ENCODE measurements around the gene SIN3B. TPM values are rescaled to one million over a fixed set of nuclear protein-coding genes. Genes with fewer than 3 reads are reported as not detected.

SIN3B gene
- total and polyA plus RNA-seq, 2 donors from 2014 or later, result 12.2 to 62.0 TPM

- Histone ChIP-seq H3K36me3 (ENCODE audit: control insufficient read depth in 2 of 3, insufficient read depth in 3 of 3, low read length in 3 of 3) (peaks cover 4 to 46% (median 31%) of the 10 kb centered on the region in 3 donors), H3K9me3 (ENCODE audit: control insufficient read depth in 2 of 3, insufficient read depth in 1 of 3, low read length in 3 of 3) (no peaks in the 10 kb centered on the region), H3K27me3 (ENCODE audit: control insufficient read depth, insufficient read depth, low read length) (no peaks in the 10 kb centered on the region), H3K4me1 (ENCODE audit: control insufficient read depth in 2 of 3, insufficient read depth in 2 of 3, low read depth in 1 of 3, low read length in 3 of 3) (no peaks in the 10 kb centered on the region), H3K9ac (ENCODE audit: low read length in 3 of 3) (no peak overlapping the region), H3K4me3 (ENCODE audit: low read length in 3 of 3) (no peak overlapping the region), H3K27ac (ENCODE audit: low read depth in 2 of 2, low read length in 2 of 2) (no peak overlapping the region)
- intact Hi-C loops (cut with DNase I), result no loop called here
- DNase-seq, result no peak
- no peak for FAIRE-seq
- TF ChIP-seq CTCF (IDR thresholded peaks at IDR 0.05; ENCODE audit: borderline replicate concordance, extremely low read depth, insufficient read depth), result no peak
These were observed 17.7 kb downstream of the SIN3B start for GRCh38 chr19:16846901-16847300.

GRCh38 chr19:16847430-16847829 is 18.2 kb downstream of the SIN3B start:
- FAIRE-seq (no peak), DNase-seq (no peak)
- Histone ChIP-seq H3K36me3 (ENCODE audit: control insufficient read depth in 2 of 3, insufficient read depth in 3 of 3, low read length in 3 of 3) (peaks cover 6 to 50% (median 36%) of the 10 kb centered on the region in 3 donors), H3K4me1 (ENCODE audit: control insufficient read depth in 2 of 3, insufficient read depth in 2 of 3, low read depth in 1 of 3, low read length in 3 of 3) (no peaks in the 10 kb centered on the region), H3K9me3 (ENCODE audit: control insufficient read depth in 2 of 3, insufficient read depth in 1 of 3, low read length in 3 of 3) (no peaks in the 10 kb centered on the region), H3K27ac (ENCODE audit: low read depth in 2 of 2, low read length in 2 of 2) (no peak overlapping the region), H3K27me3 (ENCODE audit: control insufficient read depth, insufficient read depth, low read length) (no peaks in the 10 kb centered on the region), H3K4me3 (ENCODE audit: low read length in 3 of 3) (no peak overlapping the region), H3K9ac (ENCODE audit: low read length in 3 of 3) (no peak overlapping the region)
- TF ChIP-seq CTCF (IDR thresholded peaks at IDR 0.05; ENCODE audit: borderline replicate concordance, extremely low read depth, insufficient read depth), result no peak
- intact Hi-C loops (cut with DNase I), result no loop called here

GRCh38 chr19:16849168-16849567 is 20.0 kb downstream of the SIN3B start:
- H3K4me3 ChIP-seq (ENCODE audit: low read length in 3 of 3), result no peak overlapping the region
- FAIRE-seq, result no peak

More at GRCh38 chr19:16849168-16849567, 20.0 kb downstream of the SIN3B start:
- intact Hi-C loops (cut with DNase I), result no loop called here
- H3K27me3 ChIP-seq (ENCODE audit: control insufficient read depth, insufficient read depth, low read length), result no peaks in the 10 kb centered on the region
- no peak for TF ChIP-seq CTCF (IDR thresholded peaks at IDR 0.05; ENCODE audit: borderline replicate concordance, extremely low read depth, insufficient read depth)
- no peaks in the 10 kb centered on the region for H3K9me3 ChIP-seq (ENCODE audit: control insufficient read depth in 2 of 3, insufficient read depth in 1 of 3, low read length in 3 of 3)
- no peak overlapping the region for H3K9ac ChIP-seq (ENCODE audit: low read length in 3 of 3)
- no peak for DNase-seq
- peaks cover 13 to 66% (median 41%) of the 10 kb centered on the region in 3 donors for H3K36me3 ChIP-seq (ENCODE audit: control insufficient read depth in 2 of 3, insufficient read depth in 3 of 3, low read length in 3 of 3)
- no peak overlapping the region for H3K27ac ChIP-seq (ENCODE audit: low read depth in 2 of 2, low read length in 2 of 2)
- no peaks in the 10 kb centered on the region for H3K4me1 ChIP-seq (ENCODE audit: control insufficient read depth in 2 of 3, insufficient read depth in 2 of 3, low read depth in 1 of 3, low read length in 3 of 3)
